NCI-H510A (cell line): Measurements from ENCODE around the gene ZCCHC14.

ENCODE experiments used
- DNase-seq: peaks from one replicate; lab custom pipeline; 2025; lab: John Stamatoyannopoulos, UW

The ZCCHC14 gene

DNA sequence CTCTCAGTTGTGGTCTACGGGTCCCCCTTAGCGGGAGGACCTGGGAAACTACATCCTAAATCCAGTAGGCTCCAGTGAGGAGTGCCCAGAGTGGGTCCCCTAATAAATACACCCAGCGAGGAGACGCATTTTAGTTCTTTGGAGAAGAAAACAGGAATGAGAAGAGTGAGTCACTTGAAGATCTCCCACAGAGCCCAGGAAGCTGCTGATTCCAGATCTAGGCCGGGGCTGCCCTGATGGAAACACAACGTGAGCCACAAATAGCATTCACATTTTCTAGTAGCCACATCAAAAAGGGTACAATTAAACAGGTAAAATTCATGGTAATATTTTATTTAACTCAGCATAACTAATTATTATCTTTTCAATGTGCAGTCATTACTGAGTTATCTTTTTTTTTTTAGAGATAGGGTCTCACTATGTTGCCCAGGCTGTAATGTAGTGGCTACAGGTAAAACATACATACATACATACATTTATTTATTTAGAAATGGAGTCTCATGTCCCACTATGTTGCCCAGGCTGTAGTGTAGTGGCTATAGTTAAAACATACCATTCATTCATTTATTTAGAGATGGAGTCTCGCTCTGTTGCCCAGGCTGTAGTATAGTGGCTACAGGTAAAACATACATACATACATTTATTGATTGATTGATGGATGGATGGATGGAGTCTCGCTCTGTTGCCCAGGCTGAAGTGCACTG, 130.8 kb downstream of the ZCCHC14 start:
- no peak for DNase-seq

- no peak for DNase-seq
These were observed 131.8 kb downstream of the ZCCHC14 start for GRCh38 chr16:87360862-87361610.

DNA sequence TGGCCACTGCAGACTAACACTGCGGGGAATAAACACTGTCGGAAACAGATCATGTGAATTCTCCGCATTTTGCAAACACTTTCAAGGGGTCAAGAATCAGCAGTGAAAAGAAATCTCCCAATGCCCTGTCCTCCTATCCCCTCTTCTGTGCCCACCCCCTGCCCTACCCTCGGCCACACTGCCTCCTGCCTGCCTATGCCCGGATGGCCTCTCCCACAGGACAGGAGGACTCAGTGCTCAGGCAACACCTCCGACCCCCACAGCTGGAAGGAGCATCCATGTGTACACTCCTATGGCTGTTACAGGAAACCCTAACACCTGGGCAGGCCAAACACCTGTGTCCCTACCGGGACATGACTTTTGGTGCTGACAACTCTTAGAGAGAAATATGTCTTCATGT, 133.7 kb downstream of the ZCCHC14 start:
- DNase-seq: no peak

DNA sequence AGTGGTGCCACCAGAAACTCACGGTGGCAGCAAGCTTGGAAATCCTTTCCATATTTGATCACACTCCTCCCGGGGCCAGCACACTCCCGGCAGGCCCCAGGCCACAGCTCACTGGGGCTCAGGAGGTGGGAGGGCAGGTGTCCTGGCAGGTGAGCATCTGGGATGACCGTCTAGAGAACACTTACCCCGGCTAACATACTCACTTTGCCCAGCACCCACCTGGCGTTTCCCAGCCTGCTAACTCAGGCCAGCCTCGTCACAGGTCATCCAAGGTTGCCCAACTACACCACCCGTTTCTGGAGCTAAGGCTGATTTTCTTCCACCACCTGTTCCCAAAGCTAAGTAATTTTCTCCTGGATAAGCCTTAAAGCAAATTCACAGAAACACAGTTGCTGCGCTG, 134.1 kb downstream of the ZCCHC14 start:
- no peak for DNase-seq

- no peak for DNase-seq
These were observed 134.6 kb downstream of the ZCCHC14 start for GRCh38 chr16:87358250-87358649.

- no peak for DNase-seq
These were observed 136.4 kb downstream of the ZCCHC14 start for GRCh38 chr16:87356491-87356853.
